HG03432 (cell line): ENCODE results near the gene WDR62.
"Not testable (repeated sequence)": the region's sequence is repeated elsewhere in the genome, so short reads cannot be mapped to it uniquely, and the experiment has no call there.

Experiments
- ATAC-seq: cut with Tn5 transposase; IDR thresholded peaks from one replicate; pipeline ENCODE4 v1.9.1; 2021; ENCODE audit warnings: mild to moderate bottlenecking, moderate library complexity; ENCODE audit not compliant: unreplicated experiment

WDR62 gene

DNA sequence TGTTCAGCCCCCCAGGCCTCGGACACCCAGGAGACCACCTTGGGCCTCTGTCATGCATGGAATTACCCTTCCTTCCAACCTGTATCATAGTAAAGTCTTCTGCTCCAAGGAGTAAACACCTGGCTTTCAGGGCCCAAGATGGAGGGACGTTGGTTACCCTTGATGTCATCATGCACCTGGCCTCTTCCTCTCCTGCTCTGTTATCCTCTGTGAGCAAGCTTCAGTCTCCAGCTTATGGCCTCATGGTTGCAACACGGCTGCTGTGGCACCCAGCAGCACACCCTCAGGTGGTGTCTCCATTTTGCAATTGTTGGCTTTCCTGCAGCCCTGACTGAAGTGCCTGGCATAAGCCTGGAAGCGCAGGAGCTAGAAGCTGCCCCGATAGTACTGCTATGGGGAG, 52.3 kb downstream of the WDR62 start:
- no peak for ATAC-seq

DNA sequence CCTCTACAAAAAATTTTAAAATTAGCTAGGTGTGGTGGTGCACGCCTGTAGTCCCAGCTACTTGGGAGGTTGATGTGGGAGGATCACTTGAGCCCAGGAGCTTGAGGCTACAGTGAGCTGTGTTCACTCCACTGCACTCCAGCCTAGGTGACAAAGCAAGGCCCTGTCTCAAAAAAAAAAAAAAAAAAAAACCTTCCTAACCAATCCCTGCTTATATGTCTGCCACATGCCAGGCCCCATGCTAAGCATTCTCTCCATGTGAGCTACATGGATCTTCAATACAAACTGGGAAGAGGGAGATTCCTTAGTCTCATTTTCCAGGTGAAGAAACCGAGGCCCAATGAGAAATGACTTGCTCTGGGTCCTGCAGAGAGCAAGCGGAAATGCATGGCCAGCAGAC, 54.0 kb downstream of the WDR62 start:
- ATAC-seq: no peak

DNA sequence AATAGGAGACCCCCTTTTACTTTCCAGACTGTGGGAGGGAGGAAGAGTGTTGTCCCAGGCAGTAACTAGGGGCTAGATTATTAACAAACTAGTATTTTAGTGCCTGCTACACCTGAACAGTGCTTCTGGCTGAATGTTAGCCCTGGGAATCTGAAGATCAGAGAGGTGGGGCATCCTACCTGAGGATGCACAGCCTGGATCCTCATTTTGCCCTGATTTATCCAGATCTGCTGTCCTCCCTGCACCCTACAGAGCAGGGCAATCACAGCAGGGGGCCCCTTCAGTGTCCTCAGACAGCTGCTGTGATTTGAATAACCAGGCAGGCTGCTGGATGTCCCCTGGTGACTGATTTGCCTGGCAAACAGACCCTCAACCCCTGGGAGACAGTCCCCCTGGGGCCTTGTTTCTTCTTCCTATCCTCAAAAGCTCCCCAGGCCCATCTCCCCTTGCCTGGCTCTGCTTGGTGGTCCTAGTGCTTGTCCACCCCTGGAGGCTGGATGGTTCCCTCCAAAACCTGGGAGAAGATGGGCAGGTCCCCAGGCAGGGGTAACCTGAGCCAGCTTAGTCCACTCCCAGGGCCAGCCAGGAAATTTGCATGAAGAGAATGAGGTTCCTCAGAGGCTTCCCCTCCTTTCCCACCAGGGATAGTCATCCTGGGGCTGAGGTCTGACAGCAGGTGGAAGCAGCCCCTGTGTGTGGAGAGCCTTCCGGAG, 55.9 kb downstream of the WDR62 start, which contains the start of gene OVOL3:
Gene OVOL3, plus strand, starts transcription at position 657 of the 713 bp plus-strand sequence. CDS start 60 bp downstream, outside the sequence.
- ATAC-seq: no peak

DNA sequence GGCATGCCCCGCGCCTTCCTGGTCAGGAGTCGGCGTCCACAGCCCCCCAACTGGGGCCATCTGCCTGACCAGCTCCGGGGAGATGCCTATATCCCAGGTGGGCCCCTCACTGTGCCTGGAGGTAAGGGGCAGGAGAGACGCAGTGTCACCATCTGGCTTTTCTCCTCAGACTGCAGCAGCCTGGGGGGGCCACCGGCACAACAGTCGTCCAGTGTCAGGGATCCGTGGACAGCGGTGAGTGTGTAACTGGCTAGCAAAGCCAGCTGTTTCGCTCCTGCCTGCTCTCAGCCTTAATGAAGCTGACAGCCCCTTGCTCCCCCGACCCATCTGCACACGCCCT, 56.5 kb downstream of the WDR62 start:
- no peak for ATAC-seq

DNA sequence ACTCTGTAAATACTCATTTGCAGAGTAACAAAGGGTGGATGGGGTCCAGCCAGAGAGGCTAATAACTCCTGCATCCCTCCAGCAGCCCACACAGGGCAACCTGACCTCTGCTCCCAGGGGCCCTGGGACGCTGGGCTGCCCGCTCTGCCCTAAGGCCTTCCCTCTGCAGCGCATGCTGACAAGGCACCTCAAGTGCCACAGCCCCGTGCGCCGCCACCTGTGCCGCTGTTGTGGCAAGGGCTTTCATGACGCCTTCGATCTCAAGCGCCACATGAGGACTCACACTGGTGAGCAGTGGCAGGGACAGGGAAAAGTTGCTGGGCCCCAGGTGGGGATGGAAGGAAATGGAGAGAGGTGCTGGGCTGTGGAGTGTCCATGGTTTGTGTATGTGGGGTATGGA, 58.0 kb downstream of the WDR62 start:
- ATAC-seq: no peak

DNA sequence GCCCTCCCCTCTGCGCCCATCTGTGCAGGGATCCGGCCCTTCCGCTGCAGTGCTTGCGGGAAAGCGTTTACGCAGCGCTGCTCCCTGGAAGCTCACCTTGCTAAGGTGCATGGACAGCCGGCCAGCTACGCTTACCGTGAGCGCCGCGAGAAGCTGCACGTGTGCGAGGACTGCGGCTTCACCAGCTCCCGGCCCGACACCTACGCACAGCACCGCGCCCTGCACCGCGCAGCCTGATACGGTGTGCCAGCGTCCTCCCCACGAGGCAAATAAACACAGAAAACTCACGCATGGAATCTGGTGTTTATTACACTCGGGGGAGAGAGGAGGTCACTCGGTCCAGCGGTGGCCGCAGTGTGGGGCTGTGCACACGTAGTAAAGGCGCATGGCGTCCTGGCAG, 58.7 kb downstream of the WDR62 start:
- no peak for ATAC-seq

DNA sequence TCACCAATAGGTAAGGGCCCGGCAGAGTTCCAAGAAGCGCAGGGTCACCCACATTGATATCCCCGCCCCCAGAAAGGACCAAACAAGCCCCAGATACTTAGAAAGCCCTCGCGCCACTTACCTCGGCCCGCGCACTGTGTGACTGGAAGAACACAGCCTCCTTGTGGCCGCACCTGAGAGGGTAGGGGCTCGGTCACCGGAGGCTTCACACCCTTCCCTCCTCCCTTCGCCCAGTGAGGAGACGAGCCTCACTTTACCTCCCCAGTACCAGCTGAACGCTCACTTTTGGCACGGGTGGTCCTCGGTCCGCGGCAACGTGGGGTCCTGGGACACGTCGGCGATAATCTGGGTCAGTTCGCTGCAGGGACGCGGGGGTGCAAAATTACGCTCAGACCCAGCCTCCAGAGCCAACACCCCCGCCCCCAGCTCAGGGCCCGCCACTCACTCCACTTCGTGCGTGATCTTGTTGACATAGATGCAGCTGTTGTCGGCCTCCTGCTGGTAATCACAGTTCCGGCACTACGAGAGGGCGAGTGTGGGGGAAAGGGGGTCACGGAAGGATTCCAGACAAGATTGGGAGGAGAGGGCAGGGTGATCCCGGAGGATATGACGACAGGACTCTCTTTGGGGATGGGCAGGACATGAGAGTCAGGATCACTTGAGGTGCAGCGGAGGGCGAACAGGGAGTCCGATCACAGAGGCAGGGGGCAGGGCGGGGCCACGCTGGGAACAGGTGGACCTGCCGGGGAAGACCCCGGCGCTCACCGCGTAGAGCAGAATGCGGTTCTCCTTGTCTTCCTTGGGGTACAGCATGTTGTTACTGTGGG, 59.4 kb downstream of the WDR62 start:
- ATAC-seq: peak; percentile 3

DNA sequence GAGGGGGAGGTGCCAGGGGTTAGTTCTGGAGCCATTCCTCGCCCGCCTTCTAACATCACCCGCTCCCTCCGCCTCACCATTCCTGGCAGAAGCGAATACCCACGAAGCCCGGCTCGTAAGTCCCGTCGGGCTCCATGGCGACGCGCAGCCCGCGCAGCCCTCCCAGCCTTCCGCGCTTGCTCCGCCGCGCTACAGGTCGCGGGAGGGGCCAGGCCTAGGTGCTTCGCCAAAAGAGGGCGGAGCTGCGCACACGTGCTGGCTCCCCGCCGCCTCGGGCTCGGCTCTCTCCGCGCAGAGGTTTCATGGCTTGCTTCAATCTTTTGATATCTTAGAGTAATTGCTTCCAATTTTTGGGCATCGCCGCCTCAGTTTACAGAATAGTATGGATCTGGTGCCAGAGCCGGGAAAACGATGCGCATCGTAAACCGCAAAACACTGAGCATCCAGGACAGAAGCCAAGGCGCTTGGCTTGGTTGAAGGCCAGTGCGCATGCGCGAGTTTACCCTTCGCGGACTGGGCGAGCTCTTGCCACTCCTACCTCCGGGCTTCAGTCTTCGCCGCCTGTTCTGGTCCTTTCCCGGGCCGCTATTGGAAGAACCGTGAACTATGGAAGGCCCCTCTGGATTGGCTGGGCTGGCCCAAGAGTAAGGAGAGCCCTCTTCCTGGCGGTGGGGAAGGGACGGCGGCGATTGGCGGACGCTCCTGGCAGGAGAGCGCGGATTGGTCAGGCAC, 60.2 kb downstream of the WDR62 start, which contains the start of gene POLR2I:
Gene POLR2I, minus strand, starts transcription at position 155 of the 732 bp plus-strand sequence. Its CDS starts 19 bp downstream, at position 136.
- peak; percentile 79 for ATAC-seq

DNA sequence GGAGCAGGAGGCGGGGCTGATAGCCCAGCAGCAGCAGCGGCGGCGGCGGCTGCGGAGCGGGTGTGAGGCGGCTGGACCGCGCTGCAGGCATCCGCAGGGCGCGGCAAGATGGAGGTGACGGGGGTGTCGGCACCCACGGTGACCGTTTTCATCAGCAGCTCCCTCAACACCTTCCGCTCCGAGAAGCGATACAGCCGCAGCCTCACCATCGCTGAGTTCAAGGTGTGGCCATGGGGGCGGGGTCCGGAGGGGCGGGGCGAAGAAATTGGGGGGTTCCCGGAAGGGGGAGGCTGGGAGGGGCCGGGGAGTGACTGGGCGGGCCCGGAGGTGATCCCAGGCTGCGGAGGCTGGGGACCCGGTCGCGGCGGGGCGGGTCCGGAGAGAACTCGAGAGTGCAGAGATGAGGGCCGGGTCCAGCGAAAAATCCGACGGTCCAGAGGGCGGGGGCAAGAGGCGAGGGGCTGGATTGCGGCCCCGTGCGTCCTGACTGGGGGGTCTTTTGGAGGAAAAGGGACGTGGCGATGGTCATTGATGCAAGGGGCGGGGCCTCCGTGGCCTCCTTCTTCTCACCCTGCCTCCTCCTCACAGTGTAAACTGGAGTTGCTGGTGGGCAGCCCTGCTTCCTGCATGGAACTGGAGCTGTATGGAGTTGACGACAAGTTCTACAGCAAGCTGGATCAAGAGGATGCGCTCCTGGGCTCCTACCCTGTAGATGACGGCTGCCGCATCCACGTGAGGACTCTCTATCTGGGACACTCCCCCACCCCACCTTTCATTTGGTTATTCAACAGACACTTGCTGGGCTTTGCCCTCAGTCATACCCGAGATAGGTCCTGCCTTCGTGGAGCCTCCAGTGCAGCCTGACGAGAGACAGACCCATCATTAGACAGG, 61.0 kb downstream of the WDR62 start, which contains the start of gene TBCB:
Gene TBCB, plus strand, starts transcription at position 16 of the 891 bp plus-strand sequence. Its CDS starts 93 bp downstream, at position 109.
- peak; percentile 36 for ATAC-seq

DNA sequence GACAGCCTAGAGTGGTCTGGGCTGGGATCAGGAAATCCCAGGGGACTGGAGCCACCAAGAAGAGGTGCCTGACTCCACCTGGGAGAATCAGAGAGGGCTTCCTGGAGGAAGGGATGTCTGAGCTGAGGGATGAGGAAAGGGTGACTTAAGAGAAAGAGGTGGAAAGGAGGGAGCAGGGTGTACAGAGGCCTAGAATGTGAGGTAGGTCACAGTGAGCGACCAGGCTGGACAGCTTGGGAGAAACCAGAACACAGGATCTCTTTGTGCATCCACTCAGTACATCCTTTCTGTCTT, 61.6 kb downstream of the WDR62 start:
- no peak for ATAC-seq

DNA sequence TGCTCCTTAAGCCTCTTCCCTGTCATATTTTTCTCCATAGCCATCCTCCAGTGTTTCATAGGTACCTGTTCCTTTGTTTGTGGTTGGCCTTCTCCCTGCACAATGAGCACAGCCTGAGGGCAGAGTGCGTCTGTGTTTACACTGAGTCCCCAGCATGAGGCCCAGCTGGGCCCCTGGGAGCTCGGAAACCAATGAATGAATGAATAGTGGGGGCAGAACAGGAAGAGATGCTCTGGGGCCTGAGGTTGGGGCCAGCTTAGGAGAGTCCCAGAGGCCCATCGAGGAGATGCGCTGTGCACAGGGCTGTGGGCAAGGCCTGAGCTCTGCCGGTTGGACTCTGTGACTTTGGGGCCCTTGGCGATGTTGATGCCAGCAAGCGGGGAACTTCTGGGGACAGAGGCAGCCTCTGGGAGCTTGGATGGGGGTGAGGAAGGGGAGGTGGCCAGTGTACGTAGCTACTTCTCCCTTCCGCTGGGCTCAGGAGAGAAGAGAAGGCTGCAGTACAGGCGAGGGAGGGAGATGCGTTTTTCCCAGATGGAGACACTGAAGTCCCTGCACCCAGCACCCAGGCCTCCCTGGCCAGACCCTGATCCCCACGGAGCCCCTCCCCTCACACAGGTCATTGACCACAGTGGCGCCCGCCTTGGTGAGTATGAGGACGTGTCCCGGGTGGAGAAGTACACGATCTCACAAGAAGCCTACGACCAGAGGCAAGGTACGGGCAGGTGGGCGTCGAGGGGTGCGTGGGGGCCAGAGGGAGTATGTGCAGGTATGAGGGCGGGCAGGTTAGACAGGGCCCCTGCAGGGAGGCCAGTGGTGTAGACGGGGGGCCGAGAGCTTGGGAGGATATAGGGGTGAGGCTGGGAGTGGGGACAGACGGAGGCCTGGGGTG, 65.6 kb downstream of the WDR62 start:
- ATAC-seq: no peak

DNA sequence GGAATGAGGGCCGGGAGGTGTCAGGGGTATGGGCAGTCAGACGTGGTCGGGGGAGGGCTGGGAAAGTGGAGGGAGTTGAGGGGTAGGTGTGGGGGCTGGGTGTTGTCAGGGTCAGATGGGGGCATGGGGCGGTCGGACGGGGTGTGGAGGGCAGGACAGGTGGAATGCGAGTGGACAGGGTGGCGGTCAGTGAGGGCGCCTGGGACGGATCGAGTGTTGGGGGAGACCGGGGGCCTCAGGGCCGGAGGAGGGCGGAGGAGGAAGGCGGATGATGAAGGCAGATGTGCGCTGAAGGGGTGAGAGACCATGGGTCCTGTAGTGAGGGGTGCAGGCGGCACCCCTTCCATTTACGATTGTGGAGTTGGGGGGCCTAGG, 66.3 kb downstream of the WDR62 start:
- ATAC-seq: no peak

DNA sequence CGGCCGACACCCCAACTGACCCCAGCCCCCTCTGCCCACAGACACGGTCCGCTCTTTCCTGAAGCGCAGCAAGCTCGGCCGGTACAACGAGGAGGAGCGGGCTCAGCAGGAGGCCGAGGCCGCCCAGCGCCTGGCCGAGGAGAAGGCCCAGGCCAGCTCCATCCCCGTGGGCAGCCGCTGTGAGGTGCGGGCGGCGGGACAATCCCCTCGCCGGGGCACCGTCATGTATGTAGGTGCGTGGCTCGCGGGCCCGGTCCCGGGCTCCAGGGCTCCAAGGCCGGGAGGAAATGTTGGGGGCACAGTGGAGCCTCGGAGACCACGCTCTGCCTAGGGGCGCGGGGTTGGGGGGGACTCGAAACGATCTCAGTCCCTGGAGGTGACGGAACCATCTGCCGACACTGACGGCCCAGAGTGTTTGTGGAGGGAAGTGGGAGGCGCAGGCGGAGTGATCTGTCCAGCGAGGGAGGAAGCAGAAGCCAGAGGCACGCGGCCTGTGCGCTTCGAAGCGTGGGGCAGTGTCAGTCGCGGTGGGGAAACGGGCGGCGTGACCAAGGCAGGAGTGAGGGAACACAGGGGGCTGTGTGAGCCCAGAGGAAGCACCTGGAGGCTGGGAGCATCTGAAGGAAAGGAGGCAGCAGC, 66.9 kb downstream of the WDR62 start:
- ATAC-seq: no peak

DNA sequence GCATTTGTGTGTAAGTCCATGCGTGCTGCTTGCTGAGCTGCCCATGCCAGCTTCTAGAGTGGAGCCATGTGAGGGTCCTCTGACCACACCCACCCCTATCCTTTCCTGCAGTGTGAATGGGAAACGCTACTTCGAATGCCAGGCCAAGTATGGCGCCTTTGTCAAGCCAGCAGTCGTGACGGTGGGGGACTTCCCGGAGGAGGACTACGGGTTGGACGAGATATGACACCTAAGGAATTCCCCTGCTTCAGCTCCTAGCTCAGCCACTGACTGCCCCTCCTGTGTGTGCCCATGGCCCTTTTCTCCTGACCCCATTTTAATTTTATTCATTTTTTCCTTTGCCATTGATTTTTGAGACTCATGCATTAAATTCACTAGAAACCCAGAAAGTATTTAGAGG, 70.9 kb downstream of the WDR62 start:
- no peak for ATAC-seq

DNA sequence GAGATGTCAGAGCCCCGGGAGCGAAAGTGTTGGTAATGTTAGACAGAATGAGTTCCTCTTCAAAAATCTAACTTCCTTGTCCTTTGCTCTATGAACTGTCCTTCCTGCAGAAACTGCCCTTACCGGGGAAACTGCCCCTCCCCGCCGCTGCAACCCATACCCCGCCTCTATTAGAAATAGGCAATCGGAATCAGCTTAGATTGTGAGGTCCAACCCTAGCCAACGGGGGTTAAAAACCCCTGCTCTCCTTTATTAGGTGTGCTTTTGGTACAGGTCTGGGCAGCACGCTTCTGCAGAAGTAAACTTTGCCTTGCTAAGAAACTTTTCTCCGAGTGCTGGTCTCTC, 73.7 kb downstream of the WDR62 start:
- ATAC-seq: no peak

DNA sequence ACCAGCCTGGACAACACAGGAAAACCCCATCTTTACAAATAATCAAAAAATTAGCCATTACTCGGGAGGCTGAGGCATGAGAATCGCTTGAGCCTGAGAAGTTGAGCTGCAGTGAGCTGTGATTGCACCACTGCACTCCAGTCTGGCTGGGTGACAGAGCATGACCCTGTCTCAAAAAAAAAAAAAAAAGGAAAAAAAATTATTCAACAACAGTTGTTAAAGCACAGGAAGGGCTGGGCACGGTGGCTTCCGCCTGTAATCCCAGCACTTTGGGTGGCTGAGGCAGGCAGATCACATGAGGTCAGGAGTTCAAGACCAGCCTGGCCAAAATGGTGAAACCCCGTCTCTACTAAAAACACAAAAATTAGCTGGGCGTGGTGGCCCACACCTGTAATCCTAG, 76.5 kb downstream of the WDR62 start:
- ATAC-seq: not testable (repeated sequence)

DNA sequence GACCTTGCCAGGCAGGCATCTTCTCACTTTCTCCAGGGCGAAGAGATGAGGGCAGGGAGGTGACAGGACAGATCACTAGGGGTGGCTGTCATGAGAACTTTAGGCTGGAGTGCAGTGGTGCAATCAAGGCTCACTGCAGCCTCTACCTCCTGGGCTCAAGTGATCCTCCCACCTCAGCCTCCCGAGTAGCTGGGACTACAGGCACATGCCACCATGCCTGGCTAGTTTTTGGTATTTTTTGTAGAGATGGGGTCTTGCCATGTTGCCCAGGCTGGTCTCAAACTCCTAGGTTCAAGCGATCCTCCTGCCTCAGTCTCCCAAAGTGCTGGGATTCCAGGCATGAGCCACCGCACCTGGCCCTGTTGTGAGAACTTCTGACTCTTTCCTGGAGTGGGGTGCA, 80.2 kb downstream of the WDR62 start:
- ATAC-seq: not testable (repeated sequence)

DNA sequence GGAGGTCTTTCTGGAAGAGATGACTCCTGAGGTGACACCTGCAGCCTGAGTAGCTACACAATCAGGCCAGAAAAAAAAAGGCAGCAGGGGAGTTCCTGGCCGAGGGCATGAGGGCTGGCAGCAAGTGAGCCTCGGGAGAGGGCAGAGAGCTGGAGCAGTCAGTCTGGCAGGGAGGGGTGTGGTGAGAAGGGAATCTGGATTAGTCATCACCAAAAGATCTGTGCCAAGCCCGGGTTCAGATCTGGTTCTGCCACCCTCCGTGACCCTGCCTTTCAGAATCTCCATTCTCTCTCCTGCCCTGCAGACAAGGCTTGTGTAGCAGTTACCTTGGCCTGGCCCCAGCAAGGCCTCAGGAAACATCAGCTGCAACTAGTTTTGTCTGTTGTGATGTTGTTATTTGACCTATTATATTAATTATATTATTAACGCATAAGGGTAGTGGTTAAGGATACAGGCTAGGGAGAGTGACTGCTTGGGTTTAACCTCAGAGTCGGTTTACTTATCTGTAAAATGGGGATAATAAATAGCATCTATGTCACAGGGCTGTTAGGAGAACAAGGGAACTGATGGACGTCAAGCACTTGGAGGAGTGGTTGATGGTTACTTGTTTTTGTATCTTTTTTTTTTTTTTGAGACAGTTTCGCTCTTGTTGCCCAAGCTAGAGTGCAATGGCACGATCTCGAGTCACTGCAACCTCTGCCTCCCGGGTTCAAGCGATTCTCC, 82.4 kb downstream of the WDR62 start:
- no peak for ATAC-seq

DNA sequence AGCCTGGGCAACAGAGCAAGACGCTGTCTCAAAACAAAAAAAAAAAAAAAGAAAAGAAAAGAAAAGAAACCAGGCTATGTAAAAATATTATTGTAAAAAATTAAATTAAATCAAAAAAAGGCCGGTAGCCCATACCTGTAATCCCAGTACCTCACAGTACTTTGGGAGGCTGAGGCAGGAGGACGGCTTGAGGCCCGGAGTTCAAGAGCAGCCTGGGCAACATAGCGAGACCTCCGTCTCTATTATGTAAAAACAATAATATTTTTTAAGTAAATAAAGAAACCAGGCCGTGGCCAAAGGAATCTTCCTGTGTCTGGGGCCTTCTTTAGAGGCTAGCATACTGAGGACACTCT, 84.4 kb downstream of the WDR62 start:
- no peak for ATAC-seq
